T-helper 22 cell (primary cell): ENCODE measurements around the gene STRN.

Experiments used
- DNase-seq: peaks from one replicate; pipeline ENCODE4 v3.0.0-alpha.2; 2020; ENCODE audit warnings: low read depth

The STRN gene

GRCh38 chr2:36797324-36798070 lies 168.8 kb downstream of the STRN start:
- DNase-seq = no peak
